ENCODE measurements around the gene HELB.

Gene HELB

GRCh38 chr12:66304296-66304900 lies 2.1 kb downstream of the HELB start:
- peaks cover 17% of the 10 kb centered on the region for H3K36me3 Mint-ChIP-seq (ENCODE audit: low read depth)
- peak overlapping the region; percentile 41 to 64 (median 56) for H3K4me3 Mint-ChIP-seq
- no peak overlapping the region for H3K27ac Mint-ChIP-seq
- no peak for TF ChIP-seq CTCF (IDR thresholded peaks at IDR 0.05; ENCODE audit: unreplicated experiment in 3 of 3)
- peaks cover 18% of the 10 kb centered on the region for H3K4me1 Mint-ChIP-seq
- peaks cover 8% of the 10 kb centered on the region for H3K27me3 Mint-ChIP-seq (ENCODE audit: low read depth)
- H3K9me3 Mint-ChIP-seq: no peaks in the 10 kb centered on the region

- H3K36me3 Mint-ChIP-seq (ENCODE audit: low read depth): peaks cover 46% of the 10 kb centered on the region
- H3K4me1 Mint-ChIP-seq: peaks cover 5% of the 10 kb centered on the region
- no peaks in the 10 kb centered on the region for H3K9me3 Mint-ChIP-seq
- no peak overlapping the region for H3K4me3 Mint-ChIP-seq
- no peaks in the 10 kb centered on the region for H3K27me3 Mint-ChIP-seq (ENCODE audit: low read depth)
- TF ChIP-seq CTCF (IDR thresholded peaks at IDR 0.05; ENCODE audit: unreplicated experiment in 3 of 3): no peak
- no peak overlapping the region for H3K27ac Mint-ChIP-seq
Observed at GRCh38 chr12:66309606-66310005, 7.3 kb downstream of the HELB start.

- no peaks in the 10 kb centered on the region for H3K9me3 Mint-ChIP-seq
- H3K27ac Mint-ChIP-seq: no peak overlapping the region
- TF ChIP-seq CTCF (IDR thresholded peaks at IDR 0.05; ENCODE audit: unreplicated experiment in 3 of 3): no peak
- H3K36me3 Mint-ChIP-seq (ENCODE audit: low read depth): peaks cover 48% of the 10 kb centered on the region
- H3K27me3 Mint-ChIP-seq (ENCODE audit: low read depth): no peaks in the 10 kb centered on the region
- H3K4me1 Mint-ChIP-seq: peaks cover 5% of the 10 kb centered on the region
- H3K4me3 Mint-ChIP-seq: no peak overlapping the region
Observed at GRCh38 chr12:66312189-66312588, 9.9 kb downstream of the HELB start.

- Mint-ChIP-seq H3K36me3 (ENCODE audit: low read depth) (peaks cover 48% of the 10 kb centered on the region), H3K9me3 (no peaks in the 10 kb centered on the region), H3K27ac (peak overlapping the region in 2 of 3 experiments; percentile 35 to 64), H3K4me1 (peaks cover 5% of the 10 kb centered on the region), H3K27me3 (ENCODE audit: low read depth) (no peaks in the 10 kb centered on the region), H3K4me3 (no peak overlapping the region)
- no peak for TF ChIP-seq CTCF (IDR thresholded peaks at IDR 0.05; ENCODE audit: unreplicated experiment in 3 of 3)
Observed at GRCh38 chr12:66314278-66314677, 12.0 kb downstream of the HELB start.

GRCh38 chr12:66319266-66319954 lies 17.1 kb downstream of the HELB start:
- TF ChIP-seq CTCF (IDR thresholded peaks at IDR 0.05; ENCODE audit: unreplicated experiment in 3 of 3): no peak
- peaks cover 40% of the 10 kb centered on the region for H3K36me3 Mint-ChIP-seq (ENCODE audit: low read depth)
- H3K27ac Mint-ChIP-seq: no peak overlapping the region
- H3K4me3 Mint-ChIP-seq: no peak overlapping the region
- H3K4me1 Mint-ChIP-seq: no peaks in the 10 kb centered on the region
- H3K9me3 Mint-ChIP-seq: no peaks in the 10 kb centered on the region
- H3K27me3 Mint-ChIP-seq (ENCODE audit: low read depth): no peaks in the 10 kb centered on the region

GRCh38 chr12:66320996-66321395 lies 18.7 kb downstream of the HELB start:
- no peaks in the 10 kb centered on the region for H3K9me3 Mint-ChIP-seq
- no peak overlapping the region for H3K4me3 Mint-ChIP-seq
- no peaks in the 10 kb centered on the region for H3K27me3 Mint-ChIP-seq (ENCODE audit: low read depth)
- no peak overlapping the region for H3K27ac Mint-ChIP-seq
- H3K36me3 Mint-ChIP-seq (ENCODE audit: low read depth): peaks cover 48% of the 10 kb centered on the region
- no peak for TF ChIP-seq CTCF (IDR thresholded peaks at IDR 0.05; ENCODE audit: unreplicated experiment in 3 of 3)
- no peaks in the 10 kb centered on the region for H3K4me1 Mint-ChIP-seq
